Measurements from ENCODE around the gene MEDAG.
"Not testable (repeated sequence)": the region's sequence is repeated elsewhere in the genome, so short reads cannot be mapped to it uniquely, and the experiment has no call there.

MEDAG gene

DNA sequence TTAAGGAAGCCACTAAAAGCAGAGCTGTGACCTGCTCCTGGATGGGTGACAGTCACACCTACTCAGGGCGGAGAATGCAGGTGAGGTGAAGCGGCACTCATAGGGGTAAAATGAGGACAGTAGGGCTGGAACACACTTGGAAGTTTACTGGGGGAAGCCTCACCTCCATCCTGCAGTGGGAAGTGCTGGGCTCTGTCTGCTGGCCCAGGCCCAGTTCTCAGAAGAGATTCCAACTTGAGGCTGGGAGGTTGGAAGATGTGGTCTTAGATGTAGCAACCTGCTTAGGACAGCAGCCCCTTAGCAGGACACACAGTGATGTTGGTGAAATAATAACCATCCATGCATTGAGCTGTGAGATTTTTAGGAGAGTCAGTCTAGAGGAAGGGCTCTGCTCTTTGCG is 4.6 kb downstream of the MEDAG start:
- no peak for FAIRE-seq

DNA sequence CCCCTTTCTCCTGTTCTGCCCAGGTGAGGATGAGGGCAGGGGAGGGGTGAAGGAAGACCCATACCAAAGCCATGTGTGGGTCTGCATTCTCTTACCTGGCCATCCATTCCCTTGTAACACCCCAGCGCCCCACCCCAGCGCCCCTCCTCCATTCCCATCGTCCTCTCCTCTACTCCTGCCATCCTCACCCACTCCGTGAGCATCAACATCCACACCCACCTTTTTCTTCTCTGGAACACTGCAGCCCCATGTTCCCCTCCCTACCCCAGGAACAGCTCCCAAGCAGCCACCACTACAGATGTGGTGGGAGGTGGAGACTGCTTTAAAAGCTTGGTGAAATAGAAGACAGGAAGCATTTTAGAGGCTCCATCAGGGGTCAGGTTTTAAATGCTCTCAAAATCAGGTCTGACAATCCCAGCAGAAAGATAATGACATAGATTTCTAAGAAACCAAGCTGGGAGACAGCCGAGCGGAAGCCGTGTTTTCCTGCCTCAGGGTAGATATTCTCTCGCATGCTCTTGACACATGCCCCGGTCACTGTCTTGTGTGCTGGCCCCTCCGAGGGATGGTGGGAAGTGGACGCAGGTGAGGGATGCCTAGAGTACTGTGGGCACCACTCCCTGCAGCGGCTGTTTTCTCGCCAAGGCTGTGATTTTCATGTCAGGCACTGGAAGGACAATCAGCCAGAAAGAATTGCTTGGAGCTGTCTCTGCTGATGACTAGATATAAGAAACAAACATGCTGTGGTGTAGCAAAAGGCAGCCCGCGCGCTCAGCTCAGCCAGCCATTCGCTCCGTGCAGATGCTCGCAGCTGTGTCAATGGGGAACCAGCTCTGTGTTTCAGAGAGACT is 9.8 kb downstream of the MEDAG start:
- FAIRE-seq: no peak

DNA sequence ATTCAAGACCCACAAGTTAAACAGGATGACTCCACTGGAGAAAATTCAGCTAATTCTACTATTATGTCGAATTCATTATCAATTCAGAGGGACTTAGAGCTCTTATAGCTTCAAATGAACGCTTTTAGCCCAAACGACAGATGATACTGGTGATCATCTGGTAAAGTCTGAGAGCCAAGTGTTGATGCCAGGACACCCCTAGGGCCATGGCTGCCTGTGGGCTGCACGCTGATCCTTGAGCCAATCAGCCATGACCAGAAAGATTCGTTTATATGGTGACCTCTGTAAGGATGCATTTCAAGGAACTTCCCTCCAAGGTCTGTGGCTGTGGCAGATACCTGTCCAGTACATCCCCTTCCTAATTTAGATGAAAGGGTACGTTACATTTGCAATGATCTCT is 10.9 kb downstream of the MEDAG start:
- FAIRE-seq: no peak

DNA sequence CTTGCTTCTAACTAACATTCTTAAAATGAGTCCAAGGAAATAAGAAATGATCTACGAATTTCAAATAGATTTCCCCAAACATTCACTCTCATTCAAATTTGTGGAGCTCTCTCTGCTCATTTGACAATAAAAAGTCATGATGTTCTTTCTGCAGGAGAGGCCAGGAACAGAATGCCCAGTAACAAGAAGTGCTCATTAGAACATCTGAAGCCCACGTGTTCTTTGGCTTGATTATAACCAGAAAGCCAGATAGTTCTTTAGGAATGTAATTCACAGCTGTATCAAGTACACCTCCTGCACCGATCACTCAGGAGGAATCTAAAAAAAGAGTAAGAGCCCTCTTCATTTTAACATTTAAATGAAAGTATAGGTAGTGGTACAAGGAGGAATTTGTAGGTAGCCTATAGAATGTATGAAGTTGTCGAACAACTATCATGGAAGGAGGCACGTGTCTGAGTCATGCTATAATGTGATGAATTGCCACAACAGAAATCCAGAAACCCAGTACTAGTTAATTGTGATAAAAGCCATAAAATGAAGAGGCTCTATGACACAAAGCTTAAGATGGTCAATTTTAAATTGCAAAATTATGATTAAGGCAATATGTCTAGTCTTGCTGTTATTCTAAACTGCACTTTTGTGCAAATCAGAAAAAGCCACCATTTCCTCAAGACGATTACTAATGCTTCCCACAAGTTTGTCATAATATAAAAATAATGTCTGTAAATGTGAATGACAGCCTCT is 12.8 kb downstream of the MEDAG start:
- FAIRE-seq: no peak

DNA sequence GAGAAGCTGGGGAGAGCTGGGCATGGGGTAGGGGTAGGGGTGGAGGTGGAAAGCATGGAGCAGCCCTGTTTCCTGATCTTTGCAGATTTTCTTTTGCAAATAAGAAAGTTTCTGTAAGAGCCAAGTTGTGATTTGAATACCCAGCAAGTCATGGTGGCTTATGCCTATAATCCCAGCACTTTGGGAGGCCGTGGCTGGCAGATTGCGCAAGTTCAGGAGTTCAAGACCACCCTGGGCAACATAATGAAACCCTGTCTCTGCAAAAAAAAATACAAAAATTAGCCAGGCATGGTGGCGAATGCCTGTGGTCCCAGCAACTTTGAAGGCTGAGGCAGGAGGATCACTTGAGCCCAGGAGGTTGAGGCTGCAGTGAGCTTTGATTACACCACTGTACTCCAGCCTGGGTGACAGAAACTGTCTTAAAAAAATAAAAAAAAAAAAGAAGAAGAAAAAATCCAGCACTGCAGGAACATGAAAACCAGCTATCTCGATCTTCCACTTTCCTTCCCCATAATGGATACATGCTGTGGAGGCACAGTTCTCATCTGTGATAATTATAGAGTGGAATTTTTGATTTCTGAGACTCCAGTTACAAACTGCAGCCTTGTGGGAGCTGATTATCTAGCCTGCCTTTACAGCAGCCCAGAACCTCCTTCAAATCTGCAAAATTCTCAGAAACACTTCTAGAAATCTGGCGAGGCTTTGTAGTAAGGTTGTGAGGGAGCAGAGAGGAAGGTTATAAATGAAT is 14.3 kb downstream of the MEDAG start:
- FAIRE-seq: no peak

DNA sequence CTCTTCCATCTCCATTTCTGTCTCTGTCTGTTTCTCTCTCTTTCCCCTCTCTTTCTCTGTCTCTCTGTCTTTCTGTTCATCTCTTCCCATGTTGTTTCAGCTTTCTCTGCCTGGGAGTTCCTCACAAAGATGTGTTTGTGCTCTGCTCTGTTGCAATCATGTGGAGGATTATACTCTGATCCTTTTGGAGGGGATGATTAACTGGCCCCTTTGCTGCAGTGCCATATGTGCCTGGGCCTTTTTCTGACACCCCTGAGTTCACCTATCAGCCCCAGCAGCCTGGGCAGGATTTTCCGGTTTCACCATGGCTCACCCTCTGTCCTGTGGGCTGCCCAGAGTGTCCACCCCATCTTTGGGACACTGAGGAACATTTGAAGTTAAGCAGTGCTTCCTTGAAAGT is 17.3 kb downstream of the MEDAG start:
- no peak for FAIRE-seq

DNA sequence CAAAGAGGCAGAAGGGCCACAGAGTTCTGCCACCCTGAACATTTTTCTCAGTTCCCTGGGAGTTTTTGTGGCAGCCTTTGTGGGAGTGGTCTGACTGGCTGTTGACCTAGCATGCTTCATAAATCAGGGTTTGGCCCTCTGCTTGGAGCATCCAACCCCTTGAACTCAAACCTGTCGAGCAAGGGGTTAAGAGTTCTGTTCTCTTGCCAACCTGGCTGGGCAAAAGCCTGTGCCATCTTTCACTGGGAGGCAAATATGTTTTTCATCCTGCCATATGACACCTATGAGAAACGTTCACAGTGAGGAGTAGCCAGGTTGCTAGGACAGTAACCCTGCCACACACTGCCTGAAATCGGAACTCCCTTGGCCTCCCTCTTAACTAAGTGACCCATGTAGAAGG is 18.6 kb downstream of the MEDAG start:
- no peak for FAIRE-seq

DNA sequence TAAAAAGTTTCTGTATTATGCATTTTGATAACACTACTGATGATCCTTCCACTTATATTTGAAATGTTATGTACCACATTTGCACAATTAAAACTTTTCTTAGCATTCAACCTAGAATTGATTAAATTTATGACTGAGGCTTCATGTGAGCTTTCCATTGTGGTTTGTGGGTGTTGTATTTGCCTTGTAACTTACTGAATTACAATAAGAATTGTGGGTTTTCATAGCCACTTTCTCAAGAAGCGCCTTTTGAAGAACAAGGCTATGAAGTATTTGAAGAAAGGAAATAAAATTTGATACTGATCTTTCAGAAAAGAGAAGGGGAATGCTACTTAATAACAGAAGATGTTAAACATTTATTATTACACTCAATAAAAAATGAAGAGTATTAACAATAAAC is 19.4 kb downstream of the MEDAG start:
- FAIRE-seq: no peak

DNA sequence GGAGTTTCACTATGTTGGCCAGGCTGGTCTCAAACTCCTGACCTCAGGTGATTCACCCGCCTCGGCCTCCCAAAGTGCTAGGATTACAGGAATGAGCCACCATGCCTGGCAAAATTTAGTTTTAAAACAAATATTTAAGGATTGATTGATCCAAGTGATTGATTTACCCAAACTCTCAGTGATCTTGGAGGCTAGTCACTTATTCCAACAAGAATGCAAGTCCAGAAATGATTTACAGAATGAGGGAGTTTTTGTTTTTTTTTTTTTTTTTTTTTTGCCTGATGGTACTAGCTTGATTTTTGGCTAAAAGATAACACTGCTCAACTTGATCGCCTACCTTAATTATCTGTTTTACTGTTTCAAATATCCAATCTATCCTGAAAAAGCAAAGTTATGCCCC is 20.7 kb downstream of the MEDAG start:
- no peak for FAIRE-seq

DNA sequence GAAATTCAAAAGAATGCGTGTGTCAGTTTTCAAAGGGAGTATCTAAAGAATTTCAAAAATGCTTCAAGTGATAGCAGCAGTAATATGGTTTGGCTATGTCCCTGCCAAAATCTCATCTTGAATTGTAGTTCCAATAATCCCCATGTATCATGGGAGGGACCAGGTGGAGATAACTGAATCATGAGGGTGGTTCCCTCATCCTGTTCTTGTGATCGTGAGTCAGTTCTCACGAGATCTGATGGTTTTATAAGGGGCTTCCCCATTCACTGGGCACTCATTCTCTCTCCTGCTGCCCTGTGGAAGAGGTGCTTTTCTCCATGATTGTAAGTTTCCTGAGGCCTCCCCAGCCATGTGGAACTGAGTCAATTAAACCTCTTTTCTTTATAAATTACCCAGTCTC is 21.1 kb downstream of the MEDAG start:
- not testable (repeated sequence) for FAIRE-seq

DNA sequence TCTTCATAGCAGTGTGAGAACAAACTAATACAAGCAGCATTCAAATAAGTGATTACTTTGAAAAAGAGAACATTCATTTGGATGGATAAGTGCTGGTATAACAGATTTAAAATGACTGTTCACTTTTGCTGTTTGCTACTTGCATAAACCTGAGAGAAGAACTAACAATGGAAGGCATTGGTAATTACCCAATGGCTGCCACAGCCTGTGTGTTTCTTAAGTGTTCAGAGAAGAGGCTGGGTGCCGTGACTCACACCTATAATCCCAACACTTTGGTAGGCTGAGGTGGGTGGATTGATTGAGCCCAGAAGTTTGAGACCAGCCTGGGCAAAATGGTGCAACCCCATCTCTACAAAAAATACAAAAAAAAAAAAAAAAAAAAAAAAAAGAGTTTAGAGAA is 21.5 kb downstream of the MEDAG start:
- FAIRE-seq: no peak

DNA sequence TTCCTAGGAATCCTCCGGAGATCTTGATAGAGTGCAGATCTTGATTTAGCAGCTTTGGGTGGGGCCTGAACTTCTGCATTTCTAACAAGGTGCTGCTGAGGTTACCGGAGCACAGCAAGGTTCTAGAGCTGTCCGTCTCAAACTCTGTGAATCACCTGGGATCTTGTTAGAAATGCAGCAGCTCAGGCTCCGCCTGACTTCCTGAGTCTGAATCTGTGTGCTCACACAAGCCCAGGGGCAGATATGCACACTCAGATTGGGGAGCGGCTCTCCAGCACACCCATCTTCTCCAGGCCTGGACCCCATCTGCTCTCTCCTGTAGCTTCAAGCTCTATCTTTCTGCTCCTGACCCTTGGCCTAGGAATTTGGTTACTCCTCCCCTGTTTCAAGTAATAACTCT is 22.9 kb downstream of the MEDAG start:
- FAIRE-seq: no peak

DNA sequence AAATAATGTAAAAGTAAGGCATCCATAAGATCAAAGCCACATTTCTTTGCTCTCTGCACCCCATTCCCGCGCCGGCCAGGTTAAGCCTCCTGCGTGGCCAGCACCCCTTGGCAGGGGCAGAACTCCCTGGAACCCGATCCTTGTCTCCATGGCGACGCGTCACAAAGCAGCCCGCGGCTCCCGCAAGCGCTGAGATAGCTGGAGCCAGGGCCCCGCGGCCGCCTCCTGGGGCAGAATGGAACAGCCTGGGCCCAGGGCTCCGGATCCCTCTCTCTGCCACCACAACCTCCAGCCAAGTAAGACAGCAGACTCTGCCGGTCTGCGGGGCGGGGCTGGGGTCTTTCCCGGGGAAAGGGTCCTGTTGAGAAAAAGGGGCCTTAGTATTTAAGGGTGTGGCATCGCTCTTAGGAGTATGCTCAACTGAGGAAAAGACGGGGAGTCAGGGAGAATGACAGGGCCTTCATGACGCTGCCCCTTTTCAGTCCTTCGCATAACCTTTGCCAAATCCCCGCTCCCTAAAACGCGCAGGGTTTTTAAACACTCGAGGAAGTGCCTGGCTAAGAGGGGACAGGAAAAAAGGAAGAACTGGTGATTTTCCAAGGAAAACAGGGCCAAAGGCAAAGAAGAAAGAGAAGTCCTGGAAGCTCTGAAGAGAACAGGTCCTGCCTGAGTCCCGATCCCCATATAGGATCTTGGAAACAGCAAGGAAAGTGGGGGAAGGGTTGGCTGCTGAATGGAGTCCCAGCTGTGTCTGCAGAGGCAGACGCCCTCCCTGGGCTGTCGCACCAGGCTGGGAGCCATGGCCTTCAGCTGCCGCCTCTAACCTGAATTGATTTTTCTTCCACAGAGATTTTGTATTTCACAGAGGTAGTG is 26.6 kb downstream of the MEDAG start, which contains the start of gene TEX26:
Gene TEX26, plus strand, starts transcription at position 176 of the 873 bp plus-strand sequence. Its CDS starts 60 bp downstream, at position 236.
- FAIRE-seq: no peak

DNA sequence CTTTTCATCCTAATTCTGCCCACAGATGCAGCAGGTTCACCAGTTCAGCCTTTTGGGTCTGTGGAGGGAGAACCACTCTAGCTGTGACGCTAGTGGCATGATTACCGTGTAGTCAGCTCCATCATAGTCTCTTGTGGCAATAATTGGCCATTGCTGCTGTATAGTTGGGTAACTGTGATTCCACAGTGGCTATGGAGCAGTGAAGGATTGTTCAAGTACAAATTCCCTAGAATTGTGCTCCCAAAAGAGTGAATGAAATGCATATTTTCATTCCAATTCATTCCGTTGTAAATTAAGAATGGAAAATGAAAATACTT is 27.2 kb downstream of the MEDAG start:
- no peak for FAIRE-seq

DNA sequence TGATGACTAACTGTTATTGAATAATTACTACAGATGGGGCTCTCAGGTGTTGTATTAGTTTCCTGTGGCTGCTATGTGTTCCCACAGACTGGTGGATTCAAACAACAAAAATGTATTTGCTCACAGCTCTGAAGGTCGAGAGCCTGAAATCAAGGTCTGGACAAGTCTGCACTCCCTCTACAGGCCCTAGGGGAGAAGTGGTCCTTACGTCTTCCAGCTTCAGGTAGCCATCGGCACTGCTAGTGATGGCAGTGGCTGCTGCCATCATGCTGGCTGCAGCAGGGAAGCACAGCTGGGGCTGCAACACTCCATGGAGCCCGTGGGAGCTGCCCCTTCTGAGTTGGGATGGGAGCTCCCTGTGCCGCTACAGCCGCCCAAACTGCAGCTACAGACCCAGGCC is 28.3 kb downstream of the MEDAG start:
- no peak for FAIRE-seq

DNA sequence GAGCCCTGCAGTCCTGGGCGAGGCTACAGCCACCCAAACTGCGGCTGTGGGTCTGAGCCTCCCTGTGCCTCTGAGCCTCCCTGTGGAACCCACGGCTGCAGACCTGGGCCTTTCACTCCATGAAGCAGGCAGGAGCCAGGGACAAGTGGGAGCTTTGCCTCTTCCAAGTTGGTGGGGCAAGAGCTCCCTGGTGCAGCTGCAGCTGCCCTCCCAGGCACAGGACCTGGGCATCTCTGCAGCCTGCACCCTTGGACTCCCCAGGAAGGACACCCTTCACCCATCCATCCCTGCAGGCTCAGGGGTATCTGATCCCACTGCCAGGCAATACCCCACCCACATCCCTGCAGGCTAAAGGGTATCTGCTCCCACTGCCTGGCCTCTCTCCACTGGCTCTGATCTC is 28.7 kb downstream of the MEDAG start:
- FAIRE-seq: no peak

DNA sequence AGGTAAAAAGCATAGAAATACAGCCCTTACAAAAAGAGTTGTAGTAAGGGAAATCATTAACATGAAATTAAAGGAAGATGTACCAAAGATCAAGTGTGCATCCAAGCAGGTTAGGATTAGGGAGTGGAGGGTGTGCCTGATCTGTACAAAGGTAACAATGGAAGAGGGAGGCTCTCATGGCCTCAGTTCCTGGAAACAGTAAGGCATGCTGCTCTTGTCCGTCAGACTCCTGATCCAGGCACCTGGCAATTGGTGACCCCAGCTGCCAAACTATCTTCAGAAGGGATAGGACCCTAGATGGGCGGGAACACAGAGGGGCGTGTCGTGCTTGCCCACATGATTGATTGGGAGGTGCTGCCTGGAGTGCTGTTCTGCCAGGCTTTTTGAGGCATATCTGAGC is 30.9 kb downstream of the MEDAG start:
- no peak for FAIRE-seq

DNA sequence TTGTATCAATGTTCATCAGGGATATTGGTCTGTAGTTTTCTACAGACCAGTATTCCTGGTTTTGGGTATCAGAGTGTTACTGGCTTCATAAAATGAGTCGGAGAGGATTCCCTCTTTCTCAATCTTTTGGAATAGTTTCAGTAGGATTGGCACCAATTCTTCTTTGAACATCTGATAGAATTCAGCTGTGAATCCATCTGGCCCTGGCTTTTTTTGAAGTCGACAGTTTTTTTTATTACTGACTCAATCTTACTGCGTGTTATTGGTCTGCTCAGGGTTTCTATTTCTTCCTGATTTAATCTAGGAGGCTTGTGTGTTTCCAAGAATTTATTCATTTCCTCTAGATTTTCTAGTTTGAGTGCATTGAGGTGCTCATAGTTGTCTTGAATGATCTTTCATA is 37.8 kb downstream of the MEDAG start:
- no peak for FAIRE-seq

DNA sequence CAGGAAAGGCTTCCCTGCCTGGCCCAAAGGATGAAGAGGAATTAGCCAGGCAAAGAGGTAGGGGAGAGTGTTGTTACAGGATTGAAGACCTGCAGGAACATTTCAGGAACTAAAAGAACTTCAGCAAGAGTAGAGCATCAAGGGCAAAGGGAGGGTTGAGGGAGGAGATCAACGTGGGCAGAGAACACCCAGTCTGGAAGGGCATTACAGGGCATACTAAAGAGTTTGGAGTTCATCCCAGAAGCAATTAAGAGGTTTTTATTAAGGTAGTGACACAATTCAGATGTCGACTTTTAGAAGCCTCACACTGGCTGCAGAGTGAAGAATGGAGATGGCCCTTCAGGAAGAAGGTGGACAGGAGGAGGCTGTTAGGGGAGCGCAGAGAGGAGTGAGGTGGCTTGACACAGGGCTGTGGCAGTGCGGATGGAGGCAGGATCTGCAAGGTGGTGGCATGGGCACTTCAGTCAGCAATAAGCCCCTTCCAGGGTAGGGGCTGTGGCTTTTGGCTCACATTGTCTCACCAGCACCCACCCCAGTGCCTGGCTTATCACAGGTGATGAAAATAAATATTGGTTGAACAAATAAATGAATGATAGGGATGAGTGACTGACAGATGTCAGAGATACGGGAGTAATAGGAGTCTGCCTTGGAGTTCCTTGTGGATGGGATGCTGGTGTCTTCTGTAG is 51.3 kb downstream of the MEDAG start:
- no peak for FAIRE-seq

DNA sequence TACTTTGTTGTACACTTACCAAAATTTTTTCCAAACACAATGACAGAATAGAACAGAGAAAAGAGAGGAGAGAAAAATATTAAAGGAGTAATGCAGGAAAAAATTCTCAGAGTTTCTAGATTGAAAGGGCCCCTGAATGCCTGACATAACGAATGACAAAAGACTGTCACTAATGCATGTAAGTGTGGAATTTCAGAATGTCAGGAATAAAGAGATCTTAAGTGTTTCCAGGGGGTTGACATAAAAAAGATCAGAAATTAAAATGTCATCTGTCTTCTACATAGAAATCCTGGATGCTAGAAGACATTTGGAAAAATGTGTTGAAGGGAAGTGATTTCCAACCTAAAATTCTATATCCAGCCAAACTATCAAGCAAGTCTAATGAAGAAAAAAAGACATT is 53.6 kb downstream of the MEDAG start:
- FAIRE-seq: no peak

DNA sequence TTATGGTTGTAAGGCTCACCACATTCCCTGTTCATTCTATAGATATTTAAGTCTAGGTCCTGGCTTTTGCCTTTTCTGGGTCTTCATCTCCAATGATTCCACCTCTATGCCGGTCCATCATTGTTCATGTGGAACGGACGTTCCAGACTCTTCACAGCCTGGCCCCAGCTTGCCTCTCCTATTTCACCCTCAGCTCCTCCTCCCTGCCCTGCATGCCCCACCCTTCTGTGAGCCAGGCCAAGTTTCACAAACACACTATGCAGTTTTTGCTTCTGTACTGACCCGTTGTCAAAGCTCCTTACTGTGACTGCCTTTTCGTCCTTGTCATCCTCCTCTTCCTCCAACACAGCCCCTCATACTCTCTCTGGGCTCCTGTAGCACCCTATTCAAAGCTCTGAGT is 57.7 kb downstream of the MEDAG start:
- FAIRE-seq: no peak

DNA sequence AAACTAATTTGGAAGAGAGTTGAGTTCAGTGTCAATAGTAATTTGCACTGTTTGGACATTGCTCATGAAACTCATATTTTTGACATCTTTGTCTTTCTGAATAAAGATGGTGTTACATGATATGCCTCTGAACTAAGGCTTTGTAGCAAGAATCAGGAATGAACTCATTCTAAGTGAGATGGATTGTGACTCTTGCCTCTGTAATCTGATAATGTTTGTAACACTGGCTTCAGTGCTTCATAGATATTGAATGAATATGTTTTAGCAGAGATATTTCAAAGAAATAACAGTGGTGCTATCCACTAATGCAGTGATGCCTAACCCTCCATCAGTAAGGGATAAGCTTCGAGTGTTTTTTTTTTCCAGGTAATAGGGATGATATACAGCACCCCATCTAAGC is 59.3 kb downstream of the MEDAG start:
- FAIRE-seq: no peak

All from G401.6 (cell line).